ENCODE measurements around the gene OR6N2.

Gene OR6N2

DNA sequence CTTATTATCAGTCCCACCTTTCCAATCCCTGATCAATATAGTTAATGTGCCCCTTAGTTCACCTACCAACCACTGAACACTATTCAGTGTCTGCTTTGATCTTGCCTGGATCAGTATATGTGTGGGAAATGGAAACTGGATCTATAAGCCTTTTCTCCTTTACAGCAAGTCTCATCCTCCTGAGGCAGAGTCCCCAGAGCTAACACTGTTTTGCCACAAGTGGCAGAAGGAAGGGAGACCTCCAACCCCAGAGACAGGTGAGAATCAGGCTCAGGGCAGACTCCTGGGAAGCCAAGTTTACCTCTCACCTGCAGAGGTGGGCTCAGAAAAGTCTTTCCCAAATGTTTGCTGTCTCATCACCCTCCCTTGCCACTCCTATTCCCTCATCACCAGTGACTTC is at the start of gene OR6N2:
Gene OR6N2, minus strand, starts transcription at position 101 of the 400 bp plus-strand sequence. CDS start 3,569 bp downstream, outside the sequence.
- no peak for DNase-seq (ENCODE audit: low spot score)

DNA sequence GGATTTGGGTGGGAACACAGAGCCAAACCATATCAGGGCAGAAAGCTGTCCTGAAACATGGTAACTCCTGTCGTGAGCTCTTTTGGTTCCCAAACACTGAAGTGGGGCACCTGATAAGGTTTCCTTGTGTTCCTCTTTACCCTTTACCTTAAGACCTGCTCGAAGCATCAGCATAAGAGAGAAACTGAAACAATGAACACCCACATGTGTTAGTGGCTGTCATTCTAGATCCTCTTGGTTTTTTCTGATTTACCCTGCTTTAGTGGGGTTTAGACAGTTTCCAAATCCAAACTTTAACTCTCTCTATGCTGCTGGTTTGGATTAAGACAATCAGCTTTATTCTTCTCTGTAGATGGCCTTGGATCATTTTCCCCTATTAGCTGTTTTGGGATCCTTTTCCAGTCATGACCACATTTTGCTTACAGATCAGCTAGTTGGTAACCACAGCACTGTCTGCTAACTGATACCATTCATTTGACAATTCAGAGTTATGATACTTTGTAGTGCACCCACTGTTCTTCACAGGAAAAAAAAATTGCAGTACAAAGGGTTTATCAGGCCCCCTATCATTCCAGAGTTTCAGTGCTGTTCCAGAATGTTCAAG is 49.2 kb upstream of the OR6N2 start:
- DNase-seq (ENCODE audit: low spot score): no peak

GRCh38 chr1:158821723-158822122 is 40.7 kb upstream of the OR6N2 start:
- no peak for DNase-seq (ENCODE audit: low spot score)

DNA sequence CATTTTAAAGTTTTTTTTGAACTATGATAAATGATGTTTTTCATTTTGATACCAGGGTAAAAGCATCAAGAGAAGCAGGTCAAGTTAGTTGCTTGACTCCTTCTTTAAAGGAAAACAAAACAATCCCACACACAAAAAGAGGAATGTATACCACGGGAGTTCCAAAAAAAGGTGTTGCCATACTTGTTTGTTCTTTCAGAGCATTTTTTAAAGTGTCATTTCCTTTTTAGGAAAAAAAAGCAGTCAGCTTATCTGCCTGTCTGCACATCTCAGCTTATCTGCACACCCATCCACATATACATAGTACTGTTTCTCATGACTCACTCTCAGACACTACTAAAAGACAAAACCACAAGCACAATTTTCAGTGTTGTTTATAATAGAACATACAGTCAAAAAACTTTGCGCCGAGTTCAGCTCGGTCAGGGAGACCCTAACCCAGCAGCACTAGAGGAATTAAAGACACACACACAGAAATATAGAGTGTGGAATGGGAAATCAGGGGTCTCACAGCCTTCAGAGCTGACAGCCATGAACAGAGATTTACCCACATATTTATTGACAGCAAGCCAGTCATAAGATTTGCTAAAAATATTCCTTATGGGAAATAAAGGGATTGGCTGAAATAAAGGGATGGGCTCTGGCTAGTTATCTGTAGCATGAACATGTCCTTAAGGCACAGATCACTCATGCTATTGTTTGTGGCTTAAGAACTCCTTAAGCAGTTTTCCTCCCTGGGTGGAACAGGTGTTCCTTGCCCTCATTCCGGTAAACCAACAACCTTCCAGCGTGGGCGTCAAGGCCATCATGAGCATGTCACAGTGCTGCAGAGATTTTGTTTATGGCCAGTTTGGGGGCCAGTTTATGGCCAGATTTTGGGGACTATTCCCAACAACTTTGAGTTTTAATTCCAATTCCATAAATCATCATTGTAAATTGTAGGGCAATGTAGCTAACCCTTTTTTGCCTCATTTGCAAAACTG is 38.7 kb upstream of the OR6N2 start:
- no peak for DNase-seq (ENCODE audit: low spot score)

GRCh38 chr1:158818975-158819431 is 38.0 kb upstream of the OR6N2 start:
- DNase-seq (ENCODE audit: low spot score): peak; percentile 69

DNA sequence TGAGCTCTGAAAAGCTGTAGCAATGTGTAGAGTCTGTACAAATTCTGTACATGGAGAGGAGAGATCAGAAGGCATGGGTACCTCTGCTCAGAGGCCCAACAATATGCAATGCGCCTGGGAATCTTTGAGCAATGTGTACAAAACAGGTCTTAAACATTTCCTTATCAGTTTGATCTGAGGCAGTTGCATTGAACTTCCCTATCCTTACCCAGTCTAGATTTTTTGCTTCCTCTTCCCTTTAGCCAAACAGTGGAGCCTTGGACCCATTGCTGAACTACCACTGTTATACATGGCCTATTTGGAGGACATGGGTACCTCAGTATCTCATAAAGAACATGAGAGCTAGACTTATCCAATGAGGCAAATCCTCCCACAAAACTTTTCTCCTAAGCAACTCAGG is 37.6 kb upstream of the OR6N2 start:
- DNase-seq (ENCODE audit: low spot score): no peak

DNA sequence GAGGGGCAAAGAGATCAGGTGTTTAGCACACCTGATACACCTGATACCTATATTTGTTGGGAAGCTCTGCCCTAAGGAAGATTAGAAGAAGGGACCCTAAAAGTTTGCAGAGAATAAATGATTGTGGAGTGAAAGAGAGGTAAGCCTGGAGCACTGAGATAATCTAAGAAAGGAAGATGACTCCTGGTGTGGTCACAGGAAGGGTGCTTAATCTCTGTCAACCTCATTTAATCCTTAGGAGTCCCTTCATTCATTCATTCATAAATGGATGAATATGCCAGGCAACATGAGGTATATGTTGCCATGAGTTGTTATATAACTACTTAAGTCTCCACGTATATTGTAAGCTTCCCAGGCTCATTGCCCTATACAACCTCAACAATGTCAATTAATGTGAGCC is 34.0 kb upstream of the OR6N2 start:
- no peak for DNase-seq (ENCODE audit: low spot score)

GRCh38 chr1:158813164-158813563 is 32.2 kb upstream of the OR6N2 start:
- no peak for DNase-seq (ENCODE audit: low spot score)

- DNase-seq (ENCODE audit: low spot score): no peak
Observed at GRCh38 chr1:158812336-158812735, 31.3 kb upstream of the OR6N2 start.

DNA sequence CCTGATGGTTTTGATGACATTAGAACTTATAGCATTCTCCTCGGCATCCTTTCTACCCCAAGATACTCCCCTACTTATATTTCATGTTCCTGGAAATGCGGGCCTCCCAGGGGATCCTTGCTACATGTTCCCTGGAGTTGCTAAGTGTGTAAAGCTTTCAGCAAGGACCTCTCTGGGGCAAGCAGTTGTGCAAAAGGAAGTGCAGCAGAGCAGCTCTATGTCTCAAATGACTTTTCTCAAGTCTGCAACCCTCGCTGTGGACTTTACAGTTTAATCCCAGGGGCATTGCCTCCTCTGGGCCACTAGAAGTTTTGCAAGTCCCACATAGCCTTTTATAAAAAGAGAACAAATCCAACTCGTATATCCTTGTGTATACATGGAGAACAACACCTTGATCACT is 29.3 kb upstream of the OR6N2 start:
- peak; percentile 35 for DNase-seq (ENCODE audit: low spot score)

- peak; percentile 41 for DNase-seq (ENCODE audit: low spot score)
Observed at GRCh38 chr1:158809862-158810261, 28.9 kb upstream of the OR6N2 start.

DNA sequence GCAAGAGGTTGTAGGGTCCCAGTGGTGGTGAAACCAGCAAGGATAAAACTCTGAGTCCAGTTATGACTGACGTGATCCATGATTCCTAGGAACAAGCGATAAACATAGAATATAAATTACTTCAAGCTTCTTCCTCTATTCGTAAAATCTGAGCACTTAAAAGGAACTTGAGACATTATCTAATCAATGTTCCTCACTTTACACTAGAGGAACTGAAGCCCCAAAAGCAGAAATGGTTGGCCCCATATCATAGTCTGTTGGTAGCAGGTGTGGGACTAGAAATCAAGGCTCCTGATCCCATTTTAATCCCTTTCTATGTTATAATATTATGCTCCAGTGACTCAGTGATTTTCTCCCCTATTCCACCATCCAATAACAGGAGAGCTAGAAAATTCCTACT is 28.3 kb upstream of the OR6N2 start:
- DNase-seq (ENCODE audit: low spot score): no peak

DNA sequence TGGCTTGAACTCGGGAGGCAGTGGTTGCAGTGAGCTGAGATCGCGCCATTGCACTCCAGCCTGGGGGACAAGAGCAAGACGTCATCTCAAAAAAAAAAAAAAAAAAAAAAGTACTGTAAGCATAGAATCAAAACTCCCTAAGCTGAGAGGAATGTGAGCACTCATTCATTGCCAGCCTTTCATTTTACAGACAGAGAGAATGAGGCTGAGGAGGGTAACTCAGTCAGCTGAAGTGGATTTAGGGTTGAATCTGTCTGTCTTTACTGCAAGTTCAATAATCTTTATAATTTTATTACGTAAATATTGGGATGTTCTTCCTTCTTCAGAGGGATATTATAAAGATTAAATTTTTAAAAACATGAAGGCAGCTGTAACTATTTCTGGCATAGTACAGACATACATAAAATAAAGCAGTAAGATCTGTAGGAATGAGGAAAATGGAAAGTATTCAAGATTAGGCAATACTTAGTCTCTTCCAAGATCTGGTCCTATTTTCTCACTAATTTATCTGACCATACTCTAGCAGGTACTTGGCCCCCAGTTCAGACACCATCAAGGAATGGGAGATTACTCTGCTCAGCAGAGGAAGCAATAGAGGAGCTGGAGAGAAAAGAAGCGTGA is 26.0 kb upstream of the OR6N2 start:
- no peak for DNase-seq (ENCODE audit: low spot score)

GRCh38 chr1:158803678-158804077 is 22.7 kb upstream of the OR6N2 start:
- DNase-seq (ENCODE audit: low spot score): no peak

DNA sequence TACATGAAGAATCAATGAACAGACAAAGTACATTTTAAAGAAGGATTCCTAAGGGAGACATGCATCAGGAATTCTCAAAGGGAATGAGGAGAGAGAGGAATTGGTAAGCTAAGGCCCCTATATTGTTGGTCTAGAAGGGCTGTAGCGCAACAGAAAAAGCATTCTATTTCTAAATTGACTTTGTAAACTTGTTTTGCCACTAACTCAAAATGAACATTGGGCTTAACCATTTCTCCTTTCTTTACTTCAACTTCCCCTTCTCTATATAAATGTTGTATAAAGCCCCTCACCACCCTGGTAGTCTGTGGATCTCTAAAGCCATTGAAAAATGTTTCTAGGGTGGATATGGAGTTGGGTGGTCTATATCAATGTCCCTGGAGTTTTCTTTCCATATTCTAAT is 20.4 kb upstream of the OR6N2 start:
- DNase-seq (ENCODE audit: low spot score): no peak

DNA sequence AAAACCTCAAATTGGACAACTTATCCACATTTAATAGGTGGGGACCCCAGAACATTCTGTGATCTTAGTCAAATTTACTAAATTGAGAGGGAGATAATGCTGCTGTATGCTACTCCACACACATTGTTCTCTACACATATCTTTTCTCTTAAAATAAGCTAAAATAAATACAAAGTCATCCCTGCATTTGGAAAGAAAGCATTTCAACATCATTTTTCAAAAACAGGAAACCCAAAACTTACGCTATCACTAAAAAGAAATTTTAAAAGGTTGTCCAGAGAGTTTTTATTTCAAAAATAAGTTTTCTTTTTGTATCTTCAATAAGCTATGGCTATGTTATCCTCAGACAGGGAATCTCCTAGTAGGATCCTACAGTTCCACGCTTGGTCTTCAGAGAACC is 19.5 kb upstream of the OR6N2 start:
- DNase-seq (ENCODE audit: low spot score): no peak

- DNase-seq (ENCODE audit: low spot score): no peak
Observed at GRCh38 chr1:158799689-158800088, 18.7 kb upstream of the OR6N2 start.

GRCh38 chr1:158798531-158798930 is 17.5 kb upstream of the OR6N2 start:
- DNase-seq (ENCODE audit: low spot score): no peak

DNA sequence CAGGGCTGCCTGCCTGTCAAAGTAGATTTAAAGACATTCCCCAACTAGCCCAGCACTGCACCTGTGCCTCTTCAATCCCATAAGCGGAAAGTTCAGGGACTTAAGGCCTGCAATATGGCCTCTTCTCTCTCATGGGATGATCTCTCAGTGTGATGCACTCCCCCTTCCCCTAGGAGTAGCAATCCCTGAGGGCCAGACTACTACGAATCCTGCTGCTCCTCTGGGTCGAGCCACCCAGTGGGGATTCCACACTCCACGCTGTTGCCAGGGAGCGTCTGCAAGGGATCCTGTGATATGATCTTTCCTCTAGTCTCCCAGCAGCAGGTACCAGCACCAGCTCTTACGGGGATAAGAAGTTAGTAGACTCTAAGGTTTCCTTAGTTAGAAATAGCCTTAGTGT is 13.2 kb upstream of the OR6N2 start:
- no peak for DNase-seq (ENCODE audit: low spot score)

- DNase-seq (ENCODE audit: low spot score): no peak
Observed at GRCh38 chr1:158793604-158794003, 12.6 kb upstream of the OR6N2 start.

DNA sequence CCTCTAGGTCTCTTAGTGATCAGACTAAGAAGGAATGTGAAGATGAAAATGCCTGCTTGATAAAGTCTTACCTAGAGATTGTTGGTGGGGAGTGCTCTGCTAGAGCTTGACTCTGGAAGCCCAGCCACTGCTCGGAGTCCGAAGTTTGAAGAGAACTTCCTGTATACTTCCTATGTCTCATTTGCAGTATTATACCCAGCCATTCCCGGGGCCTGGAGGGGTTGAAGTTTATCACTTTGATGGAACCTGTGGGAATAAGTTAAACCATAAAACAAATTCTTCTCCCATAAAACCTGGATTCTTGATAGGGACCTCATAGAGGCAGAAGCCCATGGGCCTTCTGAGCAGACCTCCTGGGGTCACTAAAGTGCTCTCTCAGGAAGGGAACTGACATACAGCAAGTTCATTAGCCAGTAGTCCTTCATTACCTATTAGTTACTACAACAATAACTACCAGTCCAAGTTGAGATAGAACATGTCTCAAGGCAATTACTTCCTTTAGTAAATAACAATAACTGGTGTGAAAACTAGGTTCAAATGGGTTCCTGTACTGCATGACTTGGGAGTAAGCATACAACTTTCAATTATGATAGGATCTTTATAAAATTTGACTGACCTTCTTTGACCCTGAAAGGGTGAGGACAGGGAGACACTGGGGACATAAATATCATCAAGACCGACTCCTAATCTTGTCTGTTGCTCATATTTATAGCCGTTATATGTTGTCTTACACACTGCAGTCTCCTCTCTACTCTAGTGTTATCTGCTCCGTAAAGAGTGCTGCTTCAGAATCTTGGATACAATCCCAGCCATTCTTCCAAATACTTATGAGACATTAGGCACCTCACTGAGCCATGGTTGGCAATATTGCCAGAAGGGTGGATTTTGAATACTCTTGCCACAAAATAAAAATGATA is 8.8 kb downstream of the OR6N2 start, which contains the start of gene OR6N1:
Gene OR6N1, minus strand, starts transcription at position 246 of the 917 bp plus-strand sequence. CDS start 5,513 bp downstream, outside the sequence.
- no peak for DNase-seq (ENCODE audit: low spot score)

DNA sequence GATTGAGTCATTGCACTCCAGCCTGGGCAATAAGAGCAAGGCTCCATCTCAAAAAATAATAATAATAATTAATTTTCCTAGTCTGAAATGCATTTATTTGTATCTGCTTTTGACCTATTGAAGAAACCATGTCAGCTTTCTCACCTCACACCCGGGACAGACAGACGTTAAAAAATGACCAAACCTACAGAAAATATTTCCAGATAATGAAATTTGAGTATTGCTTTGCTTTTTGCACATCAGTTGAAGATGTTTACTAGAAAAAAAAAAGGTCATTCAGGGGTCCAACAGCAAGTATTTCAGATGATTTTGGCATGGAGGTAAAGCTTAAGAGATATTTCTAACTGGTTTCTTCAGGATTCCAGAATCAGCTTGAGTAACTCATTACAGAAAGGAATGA is 26.6 kb downstream of the OR6N2 start, which contains the start of gene OR6K6:
Gene OR6K6, plus strand, starts transcription at position 301 of the 400 bp plus-strand sequence. CDS start 168 bp downstream, outside the sequence.
- DNase-seq (ENCODE audit: low spot score): no peak
